Subcutaneous adipose tissue (tissue), 4 donors: ENCODE data around the gene RAB15. TPM values are rescaled to one million over a fixed set of nuclear protein-coding genes. Genes with fewer than 3 reads are reported as not detected.

Experiments
- CTCF ChIP-seq: fragments of 450-650 bp; IDR thresholded peaks from one replicate; pipeline ENCODE4 v1.5.1; 2016; ENCODE audit warnings: low read depth, mild to moderate bottlenecking, control low read depth, antibody characterized with exemption, moderate library complexity
- total RNA-seq, 4 donors: library from RNA; depleted of rRNA; stranded (reverse); fragments of >200 nt; gene quantifications; one replicate each; pipeline ENCODE4 v1.1.0, GENCODE V29; 2016

Gene RAB15
- total RNA-seq, 4 donors from 2014 or later = 0.75 to 1.2 (median 0.93) TPM

GRCh38 chr14:64997108-64997794 is 25.1 kb upstream of the RAB15 start:
- TF ChIP-seq CTCF = no peak

DNA sequence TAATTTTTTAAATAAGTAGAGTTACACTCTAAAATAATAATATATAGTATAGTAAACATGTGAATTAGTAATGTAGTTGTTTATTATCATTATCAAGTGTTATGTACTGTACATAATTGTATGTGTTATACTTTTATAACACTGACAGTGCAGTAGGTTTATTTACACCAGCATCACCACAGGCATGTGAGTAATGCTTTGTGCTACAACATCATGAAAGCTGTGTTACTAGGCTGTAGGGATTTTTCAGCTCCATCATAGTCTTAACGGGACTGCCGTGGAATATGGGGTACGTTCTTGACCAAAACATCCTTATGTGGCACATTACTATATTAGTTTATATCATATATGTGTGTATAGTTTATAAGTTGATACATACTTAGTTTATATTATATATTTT is 23.2 kb upstream of the RAB15 start:
- no peak for TF ChIP-seq CTCF

GRCh38 chr14:64994540-64994939 is 22.4 kb upstream of the RAB15 start:
- no peak for TF ChIP-seq CTCF

GRCh38 chr14:64993266-64993930 is 21.3 kb upstream of the RAB15 start:
- TF ChIP-seq CTCF = no peak

GRCh38 chr14:64992328-64992885 is 20.3 kb upstream of the RAB15 start:
- TF ChIP-seq CTCF = no peak

DNA sequence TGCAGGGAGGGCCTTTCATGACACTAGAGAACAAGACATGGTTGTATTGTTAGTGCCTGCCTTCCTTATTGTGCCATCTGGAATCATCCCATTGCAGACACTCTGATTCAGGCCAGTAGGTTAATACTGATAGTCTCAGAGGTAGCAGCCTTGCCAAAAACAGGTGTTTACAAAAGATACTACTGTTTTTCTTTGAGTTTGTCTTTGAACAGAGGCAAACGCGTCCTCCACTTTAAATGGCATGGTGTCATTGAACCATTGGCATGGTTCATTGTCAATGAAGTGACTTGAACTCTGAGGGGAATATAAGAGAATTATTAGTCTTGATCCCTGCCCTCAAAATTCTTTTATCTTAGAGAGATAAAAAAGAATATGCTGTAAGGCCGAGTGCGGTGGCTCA is 18.8 kb upstream of the RAB15 start:
- TF ChIP-seq CTCF = no peak

DNA sequence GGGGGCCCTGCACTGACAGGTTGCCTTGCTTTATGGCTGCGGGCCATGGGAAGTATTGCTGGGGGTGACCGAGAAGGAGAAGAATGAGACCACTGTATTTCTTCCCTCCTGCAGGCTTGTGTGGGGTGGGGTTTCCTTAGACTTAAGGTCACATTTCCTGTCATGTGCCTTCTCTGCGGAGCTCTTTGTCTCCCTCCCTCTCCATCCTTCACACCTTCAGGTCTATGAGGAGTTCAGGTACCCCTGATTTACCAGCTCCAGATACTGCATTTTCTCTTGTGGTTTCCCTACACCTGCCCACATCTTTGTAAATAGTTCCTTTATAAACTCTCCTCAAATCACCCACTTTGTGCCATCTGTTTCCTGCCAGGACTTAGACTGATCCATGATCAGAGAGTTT is 18.2 kb upstream of the RAB15 start:
- no peak for TF ChIP-seq CTCF
